H9 (cell line): ENCODE results near the gene ARHGAP8. TPM values are rescaled to one million over a fixed set of nuclear protein-coding genes. Genes with fewer than 3 reads are reported as not detected.

Experiments used
- DNase-seq: peaks from one replicate; pipeline ENCODE4 v3.0.0-alpha.2; 2017
- H2AFZ ChIP-seq: one replicate; pipeline ENCODE4 v1.6.1; 2013; ENCODE audit warnings: mild to moderate bottlenecking, low read length, control low read depth, moderate library complexity
- H2AK5ac ChIP-seq: 2 replicates; pipeline ENCODE4 v1.6.1; 2013; ENCODE audit warnings: low read length, control low read depth, mixed read lengths; ENCODE audit not compliant: insufficient read length
- H2BK120ac ChIP-seq: one replicate; pipeline ENCODE4 v1.6.1; 2013; ENCODE audit warnings: low read depth, mild to moderate bottlenecking, low read length, control low read depth, inconsistent platforms; ENCODE audit not compliant: poor library complexity, severe bottlenecking
- H2BK12ac ChIP-seq: 2 replicates; pipeline ENCODE4 v1.6.1; 2013; ENCODE audit warnings: low read length, control low read depth, mixed read lengths, low read depth; ENCODE audit not compliant: insufficient read length
- H2BK15ac ChIP-seq: 2 replicates; pipeline ENCODE4 v1.6.1; 2013; ENCODE audit warnings: low read depth, low read length, control low read depth
- H2BK20ac ChIP-seq: one replicate; pipeline ENCODE4 v1.6.1; 2013; ENCODE audit warnings: low read depth, mild to moderate bottlenecking, low read length, control low read depth, inconsistent platforms; ENCODE audit not compliant: poor library complexity, severe bottlenecking
- H2BK5ac ChIP-seq: 2 replicates; pipeline ENCODE4 v1.6.1; 2013; ENCODE audit warnings: low read length, control low read depth, mixed read lengths; ENCODE audit not compliant: insufficient read length
- H3K14ac ChIP-seq: 2 replicates; pipeline ENCODE4 v1.6.1; 2013; ENCODE audit warnings: low read length, control low read depth; ENCODE audit not compliant: insufficient read depth
- H3K18ac ChIP-seq: 2 replicates; pipeline ENCODE4 v1.6.1; 2013; ENCODE audit warnings: low read depth, mild to moderate bottlenecking, mixed read lengths, low read length, control low read depth; ENCODE audit not compliant: insufficient read length
- H3K23ac ChIP-seq: 2 replicates; pipeline ENCODE4 v1.6.1; 2013; ENCODE audit warnings: low read length, control low read depth, mixed read lengths, low read depth; ENCODE audit not compliant: insufficient read length
- H3K23me2 ChIP-seq: 2 replicates; pipeline ENCODE4 v1.6.1; 2013; ENCODE audit warnings: low read depth, mild to moderate bottlenecking, mixed read lengths, low read length, control low read depth; ENCODE audit not compliant: insufficient read length, poor library complexity, severe bottlenecking
- H3K27ac ChIP-seq: 2 replicates; pipeline ENCODE4 v1.5.1; 2013; ENCODE audit warnings: low read length, control low read depth, mixed read lengths, low read depth; ENCODE audit not compliant: insufficient read length
- H3K27me3 ChIP-seq: 2 replicates; pipeline ENCODE4 v1.6.1; 2013; ENCODE audit warnings: low read length, control low read depth, inconsistent platforms; ENCODE audit not compliant: insufficient read depth
- H3K4ac ChIP-seq: 2 replicates; pipeline ENCODE4 v1.6.1; 2013; ENCODE audit warnings: low read depth, mild to moderate bottlenecking, control low read depth, inconsistent platforms, low read length, moderate library complexity
- H3K4me1 ChIP-seq: 2 replicates; pipeline ENCODE4 v1.6.1; 2013; ENCODE audit warnings: low read length, control low read depth, inconsistent platforms; ENCODE audit not compliant: insufficient read depth
- H3K4me2 ChIP-seq: 2 replicates; pipeline ENCODE4 v1.6.1; 2013; ENCODE audit warnings: low read length, control low read depth, mixed read lengths; ENCODE audit not compliant: insufficient read length, insufficient read depth
- H3K56ac ChIP-seq: 2 replicates; pipeline ENCODE4 v1.6.1; 2013; ENCODE audit warnings: low read depth, mild to moderate bottlenecking, mixed read lengths, low read length, control low read depth; ENCODE audit not compliant: insufficient read length
- H3K79me1 ChIP-seq: 2 replicates; pipeline ENCODE4 v1.6.1; 2013; ENCODE audit warnings: low read depth, mild to moderate bottlenecking, moderate library complexity, low read length, control low read depth, inconsistent platforms; ENCODE audit not compliant: insufficient read depth, poor library complexity, severe bottlenecking
- H3K79me2 ChIP-seq: 2 replicates; pipeline ENCODE4 v1.6.1; 2013; ENCODE audit warnings: low read length, control low read depth, inconsistent platforms; ENCODE audit not compliant: insufficient read depth
- H3K9ac ChIP-seq: 2 replicates; pipeline ENCODE4 v1.6.1; 2013; ENCODE audit warnings: low read length, control low read depth, mixed read lengths; ENCODE audit not compliant: insufficient read length; ENCODE audit errors: extremely low read depth
- H3K9me3 ChIP-seq: one replicate; pipeline ENCODE4 v1.6.1; 2013; ENCODE audit warnings: low read depth, low read length, inconsistent platforms; ENCODE audit not compliant: control insufficient read depth
- H3T11ph ChIP-seq: one replicate; pipeline ENCODE4 v1.6.1; 2013; ENCODE audit warnings: mild to moderate bottlenecking, low read length, control low read depth, inconsistent platforms
- H4K20me1 ChIP-seq: one replicate; pipeline ENCODE4 v1.6.1; 2013; ENCODE audit not compliant: control insufficient read depth, insufficient read length, insufficient read depth
- H4K5ac ChIP-seq: 2 replicates; pipeline ENCODE4 v1.6.1; 2013; ENCODE audit warnings: low read depth, mild to moderate bottlenecking, mixed read lengths, low read length, control low read depth; ENCODE audit not compliant: insufficient read length
- H4K8ac ChIP-seq: replicated peaks from 2 replicates; pipeline ENCODE4 v1.6.1; 2013; ENCODE audit warnings: low read length, control low read depth, mixed read lengths, low read depth; ENCODE audit not compliant: insufficient read length
- H4K91ac ChIP-seq: 2 replicates; pipeline ENCODE4 v1.6.1; 2013; ENCODE audit warnings: low read depth, mild to moderate bottlenecking, moderate library complexity, mixed read lengths, low read length, control low read depth; ENCODE audit not compliant: insufficient read length
- H3K27ac Mint-ChIP-seq, 3 experiments: 2 replicates in 2 of 3; 3 replicates in 1 of 3; pipeline ENCODE4 v1.8.0; 2020 to 2021; ENCODE audit warnings: mixed read lengths in 3 of 3, mild to moderate bottlenecking in 1 of 3, moderate library complexity in 1 of 3
- H3K27me3 Mint-ChIP-seq: 2 replicates; pipeline ENCODE4 v1.8.0; 2021; ENCODE audit warnings: low read depth, mild to moderate bottlenecking, moderate library complexity, mixed read lengths
- H3K36me3 Mint-ChIP-seq, 3 experiments: 2 replicates in 2 of 3; 3 replicates in 1 of 3; pipeline ENCODE4 v1.8.0; 2020 to 2021; ENCODE audit warnings: low read depth in 3 of 3, mixed read lengths in 3 of 3; ENCODE audit not compliant: insufficient read depth in 1 of 3
- H3K4me1 Mint-ChIP-seq, 2 experiments: 2 replicates each; pipeline ENCODE4 v1.8.0; 2020; ENCODE audit warnings: mixed read lengths in 2 of 2
- H3K4me3 Mint-ChIP-seq, 2 experiments: 2 replicates in 1 of 2; 3 replicates in 1 of 2; pipeline ENCODE4 v1.8.0; 2020 to 2021; ENCODE audit warnings: mild to moderate bottlenecking in 2 of 2, mixed read lengths in 2 of 2, moderate library complexity in 1 of 2
- H3K9me3 Mint-ChIP-seq, 2 experiments: 2 replicates in 1 of 2; 3 replicates in 1 of 2; pipeline ENCODE4 v1.8.0; 2020; ENCODE audit warnings: mild to moderate bottlenecking in 2 of 2, mixed read lengths in 2 of 2, moderate library complexity in 1 of 2
- WGBS: extraction: QIAGEN DNeasy Blood & Tissue Kit; methylation state at CpG from one replicate; pipeline ENCODE4 v1.1.7; 2013; ENCODE audit warnings: missing lambda C conversion rate, low lambda C conversion rate, mixed read lengths; ENCODE audit not compliant: insufficient read length; ENCODE audit errors: extremely low coverage; 5-methylcytosine and 5-hydroxymethylcytosine counted together
- total RNA-seq: library from RNA; stranded (reverse); gene quantifications from 2 replicates; pipeline ENCODE4 v1.2.1, GENCODE V29; 2021
- TF ChIP-seq, protein P1 (sequence below): fragments of 200-600 bp; sonication (generic); conservative IDR thresholded peaks from 3 replicates; pipeline ENCODE4 v1.8.0; 2021; ENCODE audit warnings: antibody characterized with exemption, mild to moderate bottlenecking

The ARHGAP8 gene
- total RNA-seq, 1 experiment from 2014 or later = 35.4 TPM

DNA sequence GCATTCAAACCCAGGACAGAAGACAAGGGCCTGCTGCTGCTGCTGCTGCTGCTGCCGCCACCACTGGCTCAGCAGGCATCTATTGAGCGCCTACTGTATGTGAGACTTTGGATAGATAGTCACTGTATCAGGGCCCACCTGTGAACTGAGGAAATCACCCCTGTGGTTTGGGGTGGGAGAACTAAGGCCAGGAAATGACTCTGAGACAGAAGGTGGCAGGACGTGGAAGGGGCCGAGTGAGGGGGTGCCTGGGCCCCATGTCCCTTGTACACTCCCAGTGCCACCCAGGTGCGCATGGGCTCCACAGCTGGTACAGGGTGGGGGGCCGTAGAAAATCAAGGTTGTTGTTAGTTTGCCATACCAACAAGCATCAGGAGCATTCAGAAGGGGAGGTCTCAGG is 50.6 kb downstream of the ARHGAP8 start:
- no peaks in the 10 kb centered on the region for H3K23me2 ChIP-seq
- DNase-seq = no peak
- Mint-ChIP-seq H3K4me1 (peaks cover 24 to 32% of the 10 kb centered on the region in 2 experiments), H3K27ac (no peak overlapping the region), H3K9me3 (no peaks in the 10 kb centered on the region), H3K36me3 (peaks cover 4 to 13% (median 5%) of the 10 kb centered on the region in 3 experiments; a peak in 6 of 7 replicates), H3K4me3 (no peak overlapping the region), H3K27me3 (no peaks in the 10 kb centered on the region)
- H3T11ph ChIP-seq = no peak overlapping the region
- no peak overlapping the region for H2AK5ac ChIP-seq
- no CpG with 5 or more reads among the region's 6 CpGs for WGBS
- H3K9me3 ChIP-seq = no peaks in the 10 kb centered on the region
- H3K27ac ChIP-seq = no peak overlapping the region
- no peak overlapping the region for H2BK120ac ChIP-seq
- TF ChIP-seq, protein P1, sequence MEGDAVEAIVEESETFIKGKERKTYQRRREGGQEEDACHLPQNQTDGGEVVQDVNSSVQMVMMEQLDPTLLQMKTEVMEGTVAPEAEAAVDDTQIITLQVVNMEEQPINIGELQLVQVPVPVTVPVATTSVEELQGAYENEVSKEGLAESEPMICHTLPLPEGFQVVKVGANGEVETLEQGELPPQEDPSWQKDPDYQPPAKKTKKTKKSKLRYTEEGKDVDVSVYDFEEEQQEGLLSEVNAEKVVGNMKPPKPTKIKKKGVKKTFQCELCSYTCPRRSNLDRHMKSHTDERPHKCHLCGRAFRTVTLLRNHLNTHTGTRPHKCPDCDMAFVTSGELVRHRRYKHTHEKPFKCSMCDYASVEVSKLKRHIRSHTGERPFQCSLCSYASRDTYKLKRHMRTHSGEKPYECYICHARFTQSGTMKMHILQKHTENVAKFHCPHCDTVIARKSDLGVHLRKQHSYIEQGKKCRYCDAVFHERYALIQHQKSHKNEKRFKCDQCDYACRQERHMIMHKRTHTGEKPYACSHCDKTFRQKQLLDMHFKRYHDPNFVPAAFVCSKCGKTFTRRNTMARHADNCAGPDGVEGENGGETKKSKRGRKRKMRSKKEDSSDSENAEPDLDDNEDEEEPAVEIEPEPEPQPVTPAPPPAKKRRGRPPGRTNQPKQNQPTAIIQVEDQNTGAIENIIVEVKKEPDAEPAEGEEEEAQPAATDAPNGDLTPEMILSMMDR = no peak
- no peak overlapping the region for H3K18ac ChIP-seq
- H3K14ac ChIP-seq = no peak overlapping the region
- no peak overlapping the region for H4K91ac ChIP-seq
- no peak overlapping the region for H3K9ac ChIP-seq
- H2BK12ac ChIP-seq = no peak overlapping the region
- no peak overlapping the region for H4K8ac ChIP-seq
- no peak overlapping the region for H2BK5ac ChIP-seq
- no peak overlapping the region for H3K56ac ChIP-seq
- no peaks in the 10 kb centered on the region for H3K79me2 ChIP-seq
- H3K4me1 ChIP-seq = peaks cover 7% of the 10 kb centered on the region; the same call in 1 of the 2 replicates
- no peak overlapping the region for H3K4ac ChIP-seq
- H2AFZ ChIP-seq = no peak overlapping the region
- H3K79me1 ChIP-seq = no peaks in the 10 kb centered on the region
- no peak overlapping the region for H2BK20ac ChIP-seq
- no peak overlapping the region for H4K5ac ChIP-seq
- H4K20me1 ChIP-seq = no peaks in the 10 kb centered on the region
- H2BK15ac ChIP-seq = no peak overlapping the region
- H3K4me2 ChIP-seq = no peak overlapping the region
- no peak overlapping the region for H3K23ac ChIP-seq
- no peaks in the 10 kb centered on the region for H3K27me3 ChIP-seq
